Astrocyte of the spinal cord (primary cell): ENCODE data around the gene KRTAP12-3.

Experiments used
- DNase-seq: peaks from one replicate; pipeline ENCODE4 v3.0.0; 2011; ENCODE audit warnings: low read depth, low spot score
- H3K4me3 ChIP-seq: 2 replicates; pipeline ENCODE4 v1.5.1; 2011; ENCODE audit warnings: low read depth, mild to moderate bottlenecking, low read length, moderate library complexity
- in situ Hi-C: cut with HindIII; loops from 2 replicates; pipeline ENCODE4 v1.10.0; 2017; ENCODE audit warnings: low sequenced_read_pairs
- TF ChIP-seq, protein P1 (sequence below): IDR thresholded peaks from 2 replicates; pipeline ENCODE4 v1.5.1; 2012; ENCODE audit warnings: low read depth, mild to moderate bottlenecking, low read length, inconsistent platforms

The KRTAP12-3 gene

DNA sequence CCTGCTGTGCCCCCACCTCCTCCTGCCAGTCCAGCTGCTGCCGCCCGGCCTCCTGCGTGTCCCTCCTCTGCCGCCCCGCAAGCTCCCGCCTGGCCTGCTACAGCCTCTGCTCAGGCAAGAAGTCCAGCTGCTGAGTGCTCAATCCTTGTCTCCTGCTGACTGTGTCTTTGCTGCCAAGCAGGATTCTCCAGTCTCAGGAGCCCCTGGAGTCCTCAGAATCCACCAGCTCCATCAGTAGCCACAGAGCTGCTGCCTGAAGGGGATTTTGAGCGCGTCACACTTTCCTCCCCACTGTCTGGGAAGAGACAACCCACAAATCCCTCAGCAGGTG is 10.5 kb upstream of the KRTAP12-3 start:
- in situ Hi-C loops, result no loop called here
- TF ChIP-seq, protein P1, sequence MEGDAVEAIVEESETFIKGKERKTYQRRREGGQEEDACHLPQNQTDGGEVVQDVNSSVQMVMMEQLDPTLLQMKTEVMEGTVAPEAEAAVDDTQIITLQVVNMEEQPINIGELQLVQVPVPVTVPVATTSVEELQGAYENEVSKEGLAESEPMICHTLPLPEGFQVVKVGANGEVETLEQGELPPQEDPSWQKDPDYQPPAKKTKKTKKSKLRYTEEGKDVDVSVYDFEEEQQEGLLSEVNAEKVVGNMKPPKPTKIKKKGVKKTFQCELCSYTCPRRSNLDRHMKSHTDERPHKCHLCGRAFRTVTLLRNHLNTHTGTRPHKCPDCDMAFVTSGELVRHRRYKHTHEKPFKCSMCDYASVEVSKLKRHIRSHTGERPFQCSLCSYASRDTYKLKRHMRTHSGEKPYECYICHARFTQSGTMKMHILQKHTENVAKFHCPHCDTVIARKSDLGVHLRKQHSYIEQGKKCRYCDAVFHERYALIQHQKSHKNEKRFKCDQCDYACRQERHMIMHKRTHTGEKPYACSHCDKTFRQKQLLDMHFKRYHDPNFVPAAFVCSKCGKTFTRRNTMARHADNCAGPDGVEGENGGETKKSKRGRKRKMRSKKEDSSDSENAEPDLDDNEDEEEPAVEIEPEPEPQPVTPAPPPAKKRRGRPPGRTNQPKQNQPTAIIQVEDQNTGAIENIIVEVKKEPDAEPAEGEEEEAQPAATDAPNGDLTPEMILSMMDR, result no peak
- DNase-seq, result no peak
- no peak overlapping the region for H3K4me3 ChIP-seq

DNA sequence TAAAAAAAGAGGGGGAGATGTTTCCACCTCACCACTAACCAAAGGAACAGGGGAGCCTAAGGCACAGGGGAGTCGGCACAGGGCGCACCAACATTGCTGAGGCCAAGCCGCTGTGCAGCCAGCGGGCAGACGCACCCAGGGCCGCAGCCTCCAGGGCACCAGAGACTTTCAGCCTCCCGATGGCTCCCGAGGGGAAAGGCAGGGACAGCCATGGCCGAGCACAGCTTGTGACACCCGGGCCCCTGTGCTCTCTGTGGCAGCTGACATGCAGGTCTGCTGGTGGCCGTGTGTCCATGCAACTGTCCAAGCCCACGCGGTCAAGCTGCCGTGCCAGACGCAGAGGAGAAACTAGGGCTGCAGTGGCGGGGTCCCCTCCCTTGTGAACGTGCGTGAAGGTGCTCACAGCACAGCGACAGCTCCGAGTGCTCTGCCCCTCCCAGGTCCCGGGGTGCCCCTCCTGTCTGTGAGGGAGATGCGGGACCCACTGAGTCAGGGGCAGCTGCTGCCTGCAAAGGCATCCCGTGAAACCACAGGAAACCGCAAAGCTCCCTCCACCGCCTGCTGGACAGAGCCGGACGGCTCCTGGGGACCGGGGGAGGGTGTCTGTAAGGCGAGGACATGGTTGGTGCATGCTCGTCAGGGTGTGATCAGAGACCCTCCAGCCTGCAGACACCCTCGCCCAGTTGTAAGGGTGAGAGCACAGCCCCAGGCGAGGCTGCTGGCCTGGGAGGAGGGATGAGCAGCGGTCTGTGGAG is 9.0 kb upstream of the KRTAP12-3 start:
- in situ Hi-C loops, result no loop called here
- TF ChIP-seq, protein P1, result no peak
- H3K4me3 ChIP-seq, result no peak overlapping the region
- no peak for DNase-seq

DNA sequence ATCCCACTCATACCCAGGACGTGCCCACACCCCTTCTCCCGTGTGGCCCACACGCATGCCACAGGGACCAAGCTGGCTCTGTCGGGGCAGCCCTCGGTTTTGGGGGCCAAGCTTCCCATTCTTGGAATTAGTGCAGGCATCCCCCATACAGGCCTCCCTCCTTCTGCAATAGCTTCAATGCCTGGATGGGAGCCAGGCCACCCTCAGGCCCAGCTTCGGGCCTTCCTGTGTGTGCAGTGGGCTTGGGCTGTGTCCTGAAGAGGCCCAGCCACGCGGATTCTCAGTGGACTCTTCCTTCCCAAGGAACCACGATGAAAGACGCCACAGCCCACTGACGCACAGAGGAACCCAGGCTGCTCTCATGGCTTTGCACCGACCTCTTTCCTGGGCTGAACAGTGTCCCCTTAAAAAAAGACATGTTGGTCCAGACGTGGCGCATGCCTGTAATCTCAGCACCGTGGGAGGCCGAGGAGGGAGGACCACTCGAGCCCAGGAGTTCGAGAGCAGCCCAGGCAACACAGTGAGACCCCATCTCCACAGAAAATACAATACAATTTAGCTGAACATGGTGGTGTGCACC is 8.1 kb upstream of the KRTAP12-3 start:
- TF ChIP-seq, protein P1, result no peak
- in situ Hi-C loops, result no loop called here
- DNase-seq, result no peak
- no peak overlapping the region for H3K4me3 ChIP-seq

DNA sequence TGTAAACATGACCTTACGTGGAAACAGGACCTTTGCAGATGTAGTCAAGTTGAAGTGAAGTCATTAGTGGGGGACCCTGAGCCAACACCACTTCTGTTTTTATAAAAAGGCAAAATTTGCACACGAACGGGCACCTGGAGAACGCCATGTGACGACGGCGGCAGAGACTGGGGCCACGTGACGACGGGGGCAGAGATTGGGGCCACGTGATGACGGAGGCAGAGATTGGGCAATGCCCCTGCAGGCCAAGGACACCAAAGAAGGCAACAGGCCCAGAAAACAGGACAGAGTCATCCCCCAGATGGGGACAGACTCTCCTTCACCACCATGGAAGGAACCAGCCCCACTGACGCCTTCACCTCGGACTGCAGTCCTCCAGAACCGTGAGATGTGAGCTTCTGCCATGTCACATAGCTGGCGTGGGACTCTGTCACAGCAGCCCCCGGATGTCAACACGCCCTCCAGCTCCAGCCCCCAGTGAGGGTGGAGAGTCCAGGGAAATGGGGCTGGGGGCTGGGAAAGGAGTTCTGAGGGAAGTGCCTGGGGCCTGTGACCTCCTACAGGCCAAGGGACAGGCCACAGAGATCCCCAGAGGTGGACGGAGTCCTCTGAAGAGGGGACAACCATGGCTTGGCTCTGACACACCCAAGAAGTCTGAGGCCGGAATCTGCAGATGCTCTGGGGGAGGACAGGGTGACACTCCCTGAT is 7.3 kb upstream of the KRTAP12-3 start:
- DNase-seq, result no peak
- in situ Hi-C loops, result no loop called here
- TF ChIP-seq, protein P1, result no peak
- H3K4me3 ChIP-seq, result no peak overlapping the region

DNA sequence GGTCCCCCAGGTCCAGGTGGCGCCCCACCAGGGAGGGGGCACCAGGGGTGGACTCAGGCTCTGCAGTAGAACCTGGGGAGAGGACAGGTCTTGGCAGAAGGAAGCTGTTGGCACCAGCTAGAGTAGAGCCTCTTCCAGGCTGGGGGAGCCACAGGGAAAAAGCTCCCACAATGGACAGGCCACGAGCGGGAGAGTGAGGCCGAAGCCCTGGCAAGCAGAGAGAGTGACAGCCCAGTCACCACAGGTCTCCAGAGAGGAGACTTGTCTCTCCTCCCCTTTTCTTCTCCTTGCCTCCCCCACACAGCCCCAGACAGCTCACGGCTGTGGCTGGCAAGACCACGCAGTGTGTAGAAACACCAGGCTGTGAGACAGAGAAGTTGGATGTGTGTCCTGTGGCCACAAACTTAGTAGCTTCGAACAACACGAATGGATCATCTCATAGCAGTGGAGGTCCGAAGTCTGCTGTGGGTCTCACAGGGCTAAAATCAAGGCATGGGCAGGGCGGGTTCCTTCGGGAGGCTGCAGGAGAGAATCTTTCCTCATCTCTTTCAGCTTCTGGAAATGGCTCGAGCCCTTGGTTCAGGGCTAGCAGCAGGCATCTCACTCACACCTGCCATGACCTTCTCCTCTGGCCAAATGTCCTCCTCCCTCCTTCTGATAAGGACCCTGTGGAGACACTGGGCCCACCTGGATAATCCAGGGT is 6.6 kb upstream of the KRTAP12-3 start:
- TF ChIP-seq, protein P1, result no peak
- no peak for DNase-seq
- no peak overlapping the region for H3K4me3 ChIP-seq
- in situ Hi-C loops, result no loop called here

DNA sequence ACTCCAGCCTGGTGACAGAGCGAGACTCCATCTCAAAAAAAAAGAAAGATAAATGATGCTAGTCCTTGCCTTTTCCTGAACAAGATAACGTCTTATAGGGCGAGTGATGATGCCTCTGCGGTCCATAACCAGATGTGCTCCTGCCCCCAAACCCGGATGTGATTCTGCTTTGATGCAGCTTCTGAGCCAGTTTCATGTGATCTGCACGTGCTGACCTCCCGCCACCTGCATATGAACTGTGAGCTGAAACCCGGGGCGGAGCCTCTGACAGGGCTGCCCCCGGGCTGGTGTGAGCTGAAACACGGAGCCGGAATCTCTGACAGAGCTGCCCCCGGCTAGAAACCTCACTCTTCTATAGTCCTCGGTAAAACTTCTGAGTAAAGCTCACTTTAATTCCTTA is 4.6 kb upstream of the KRTAP12-3 start:
- DNase-seq, result no peak
- TF ChIP-seq, protein P1, result no peak
- H3K4me3 ChIP-seq, result no peak overlapping the region
- in situ Hi-C loops, result no loop called here
